HepG2 (cell line): Measurements from ENCODE around the gene HBE1. TPM values are rescaled to one million over a fixed set of nuclear protein-coding genes. Genes with fewer than 3 reads are reported as not detected.

Experiments used
- NFAT5 ChIP-seq: sonication (generic); formaldehyde crosslinking; IDR thresholded peaks from 2 replicates; pipeline ENCODE4 v1.4.0; 2020; ENCODE audit warnings: missing genetic modification reagents
- RAD51 ChIP-seq: fragments of 450-650 bp; IDR thresholded peaks from 2 replicates; pipeline ENCODE4 v1.6.1; 2016; ENCODE audit warnings: borderline replicate concordance
- SNAPC2 ChIP-seq: sonication (generic); formaldehyde crosslinking; IDR thresholded peaks from 2 replicates; pipeline ENCODE4 v1.8.1; 2022; ENCODE audit warnings: mild to moderate bottlenecking, missing genetic modification reagents
- SNRNP70 ChIP-seq: fragments of 200-400 bp; formaldehyde crosslinking; IDR thresholded peaks from 2 replicates; pipeline ENCODE4 v1.6.1; 2017; ENCODE audit warnings: mild to moderate bottlenecking, low read depth, low read length, moderate library complexity
- ZNF142 ChIP-seq: sonication (generic); formaldehyde crosslinking; IDR thresholded peaks from 2 replicates; pipeline ENCODE4 v1.4.0; 2020; ENCODE audit warnings: missing genetic modification reagents
- ZNF224 ChIP-seq: sonication (generic); formaldehyde crosslinking; IDR thresholded peaks from 2 replicates; pipeline ENCODE4 v1.5.0; 2020; ENCODE audit warnings: mild to moderate bottlenecking, missing genetic modification reagents
- ZNF556 ChIP-seq: sonication (generic); formaldehyde crosslinking; IDR thresholded peaks from 2 replicates; pipeline ENCODE4 v1.4.0; 2020; ENCODE audit warnings: mild to moderate bottlenecking, missing genetic modification reagents, borderline replicate concordance
- ZNF616 ChIP-seq: sonication (generic); formaldehyde crosslinking; IDR thresholded peaks from 2 replicates; pipeline ENCODE4 v1.5.0; 2020; ENCODE audit warnings: low read depth, mild to moderate bottlenecking, missing genetic modification reagents
- polyA plus RNA-seq, 8 experiments: library from polyadenylated mRNA; depleted of rRNA in 3 of 8; stranded (reverse) in 7 of 8; unstranded in 1 of 8; fragments of >200 nt; fragmentation: Illumina TruSeq in 4 of 8; extraction: Trizol in 4 of 8; gene quantifications; 2 replicates each; pipeline versions ENCODE4 v1.2.1 to v1.2.3, GENCODE V29; 2011 to 2016; ENCODE audit warnings: low read depth in 4 of 8, missing spikeins in 1 of 8, mixed read lengths in 1 of 8; ENCODE audit not compliant: insufficient read depth in 1 of 8
- total RNA-seq, 5 experiments: library from RNA; depleted of rRNA; stranded (reverse); fragments of >200 nt; fragmentation: Illumina TruSeq; extraction: Trizol; gene quantifications; 2 replicates each; pipeline ENCODE4 v1.2.3, GENCODE V29; 2016; ENCODE audit warnings: low read depth in 1 of 5

The HBE1 gene
- total and polyA plus RNA-seq, 2 of the 13 experiments (the other 11 are each of a cell fraction or from before 2014, with no cell fraction given), result 0.24 to 0.35 TPM

GRCh38 chr11:5223146-5223545, 46.6 kb downstream of the HBE1 start (continued):
- TF ChIP-seq NFAT5 (CRISPR knock-in tag) (no peak), SNRNP70 (no peak), ZNF224 (CRISPR knock-in tag) (no peak), ZNF616 (CRISPR knock-in tag) (no peak), ZNF556 (CRISPR knock-in tag) (no peak), RAD51 (no peak), ZNF142 (CRISPR knock-in tag) (no peak), SNAPC2 (CRISPR knock-in tag) (no peak)

Other genes starting within 250 kb of the HBE1 start
- gene OR52J3, start 223.4 kb downstream of the HBE1 start, total RNA-seq (2016; rRNA removed; fragmentation: Illumina TruSeq; extraction: Trizol), result not detected in 2 replicates
- not detected in 2 replicates for gene OR52J3, start 223.4 kb downstream of the HBE1 start, polyA plus RNA-seq (2011; rRNA removed)
- gene OR52E2, start 210.3 kb downstream of the HBE1 start, total RNA-seq (2016; rRNA removed; fragmentation: Illumina TruSeq; extraction: Trizol), result not detected in 2 replicates
- gene OR52E2, start 210.3 kb downstream of the HBE1 start, polyA plus RNA-seq (2011; rRNA removed), result not detected in 2 replicates
- not detected in 2 replicates for gene OR52E1, start 200.4 kb downstream of the HBE1 start, total RNA-seq (2016; rRNA removed; fragmentation: Illumina TruSeq; extraction: Trizol)
- not detected in 2 replicates for gene OR52E1, start 200.4 kb downstream of the HBE1 start, polyA plus RNA-seq (2011; rRNA removed)
- not detected in 2 replicates for gene OR52A5, start 131.6 kb downstream of the HBE1 start, total RNA-seq (2016; rRNA removed; fragmentation: Illumina TruSeq; extraction: Trizol)
- gene OR52A5, start 131.6 kb downstream of the HBE1 start, polyA plus RNA-seq (2011; rRNA removed), result not detected in 2 replicates
- not detected in 2 replicates for gene OR52A1, start 115.2 kb downstream of the HBE1 start, total RNA-seq (2016; rRNA removed; fragmentation: Illumina TruSeq; extraction: Trizol)
- not detected in 2 replicates for gene OR52A1, start 115.2 kb downstream of the HBE1 start, polyA plus RNA-seq (2011; rRNA removed)
- not detected in 2 replicates for gene OR51V1, start 69.3 kb downstream of the HBE1 start, total RNA-seq (2016; rRNA removed; fragmentation: Illumina TruSeq; extraction: Trizol)
- not detected in 2 replicates for gene OR51V1, start 69.3 kb downstream of the HBE1 start, polyA plus RNA-seq (2011; rRNA removed)
- not detected in 2 replicates for gene HBB, start 42.9 kb downstream of the HBE1 start, total RNA-seq (2016; rRNA removed; fragmentation: Illumina TruSeq; extraction: Trizol)
- not detected in 2 replicates for gene HBB, start 42.9 kb downstream of the HBE1 start, polyA plus RNA-seq (2011; rRNA removed)
- not detected in 2 replicates for gene HBD, start 35.5 kb downstream of the HBE1 start, total RNA-seq (2016; rRNA removed; fragmentation: Illumina TruSeq; extraction: Trizol)
- not detected in 2 replicates for gene HBD, start 35.5 kb downstream of the HBE1 start, polyA plus RNA-seq (2011; rRNA removed)
- gene HBG1, start 20.1 kb downstream of the HBE1 start, total RNA-seq (2016; rRNA removed; fragmentation: Illumina TruSeq; extraction: Trizol), result not detected in 2 replicates
- gene HBG1, start 20.1 kb downstream of the HBE1 start, polyA plus RNA-seq (2011; rRNA removed), result not detected in 2 replicates
- gene HBG2, start 15.2 kb downstream of the HBE1 start, total RNA-seq (2016; rRNA removed; fragmentation: Illumina TruSeq; extraction: Trizol), result not detected in 2 replicates
- not detected in 2 replicates for gene HBG2, start 15.2 kb downstream of the HBE1 start, polyA plus RNA-seq (2011; rRNA removed)
- gene OR51B4, start 32.0 kb upstream of the HBE1 start, total RNA-seq (2016; rRNA removed; fragmentation: Illumina TruSeq; extraction: Trizol), result 0.11 and 0.22 TPM in 2 replicates
- 0.07 and 0.33 TPM in 2 replicates for gene OR51B4, start 32.0 kb upstream of the HBE1 start, polyA plus RNA-seq (2011; rRNA removed)
- gene OR51B2, start 54.4 kb upstream of the HBE1 start, total RNA-seq (2016; rRNA removed; fragmentation: Illumina TruSeq; extraction: Trizol), result not detected in 2 replicates
- not detected in 2 replicates for gene OR51B2, start 54.4 kb upstream of the HBE1 start, polyA plus RNA-seq (2011; rRNA removed)
- 0.18 and 0.20 TPM in 2 replicates for gene OR51B5, start 73.6 kb upstream of the HBE1 start, total RNA-seq (2016; rRNA removed; fragmentation: Illumina TruSeq; extraction: Trizol)
- 0.16 TPM in 2 replicates for gene OR51B5, start 73.6 kb upstream of the HBE1 start, polyA plus RNA-seq (2011; rRNA removed)
- not detected in 2 replicates for gene OR51B6, start 81.6 kb upstream of the HBE1 start, total RNA-seq (2016; rRNA removed; fragmentation: Illumina TruSeq; extraction: Trizol)
- not detected in 2 replicates for gene OR51B6, start 81.6 kb upstream of the HBE1 start, polyA plus RNA-seq (2011; rRNA removed)
- gene OR51M1, start 113.9 kb upstream of the HBE1 start, total RNA-seq (2016; rRNA removed; fragmentation: Illumina TruSeq; extraction: Trizol), result not detected in 2 replicates
- gene OR51M1, start 113.9 kb upstream of the HBE1 start, polyA plus RNA-seq (2011; rRNA removed), result not detected in 2 replicates
- gene OR51Q1, start 152.2 kb upstream of the HBE1 start, total RNA-seq (2016; rRNA removed; fragmentation: Illumina TruSeq; extraction: Trizol), result not detected in 2 replicates
- not detected in 2 replicates for gene OR51Q1, start 152.2 kb upstream of the HBE1 start, polyA plus RNA-seq (2011; rRNA removed)
- not detected in 2 replicates for gene OR51I1, start 171.6 kb upstream of the HBE1 start, total RNA-seq (2016; rRNA removed; fragmentation: Illumina TruSeq; extraction: Trizol)
- gene OR51I1, start 171.6 kb upstream of the HBE1 start, polyA plus RNA-seq (2011; rRNA removed), result 0.09 TPM in 1 of 2 replicates, not detected in the other
- gene OR51I2, start 179.4 kb upstream of the HBE1 start, total RNA-seq (2016; rRNA removed; fragmentation: Illumina TruSeq; extraction: Trizol), result not detected in 2 replicates
- gene OR51I2, start 179.4 kb upstream of the HBE1 start, polyA plus RNA-seq (2011; rRNA removed), result not detected in 2 replicates
- not detected in 2 replicates for gene OR52D1, start 218.7 kb upstream of the HBE1 start, total RNA-seq (2016; rRNA removed; fragmentation: Illumina TruSeq; extraction: Trizol)
- not detected in 2 replicates for gene OR52D1, start 218.7 kb upstream of the HBE1 start, polyA plus RNA-seq (2011; rRNA removed)
- not detected in 2 replicates for gene UBQLN3, start 240.0 kb upstream of the HBE1 start, total RNA-seq (2016; rRNA removed; fragmentation: Illumina TruSeq; extraction: Trizol)
- gene UBQLN3, start 240.0 kb upstream of the HBE1 start, polyA plus RNA-seq (2011; rRNA removed), result 0.08 TPM in 1 of 2 replicates, not detected in the other
- gene UBQLNL, start 246.8 kb upstream of the HBE1 start, total RNA-seq (2016; rRNA removed; fragmentation: Illumina TruSeq; extraction: Trizol), result not detected in 2 replicates
- 0.08 and 0.10 TPM in 2 replicates for gene UBQLNL, start 246.8 kb upstream of the HBE1 start, polyA plus RNA-seq (2011; rRNA removed)